Effector CD4-positive, alpha-beta T cell (primary cell): Measurements from ENCODE around the gene DIS3.
"Not testable (repeated sequence)": the region's sequence is repeated elsewhere in the genome, so short reads cannot be mapped to it uniquely, and the experiment has no call there.

Source experiments
- DNase-seq: peaks from one replicate; pipeline ENCODE4 v3.0.0-alpha.2; 2020
- total RNA-seq: gene quantifications from one replicate; lab custom pipeline; 2026; lab: John Stamatoyannopoulos, UW

Gene DIS3, protein sequence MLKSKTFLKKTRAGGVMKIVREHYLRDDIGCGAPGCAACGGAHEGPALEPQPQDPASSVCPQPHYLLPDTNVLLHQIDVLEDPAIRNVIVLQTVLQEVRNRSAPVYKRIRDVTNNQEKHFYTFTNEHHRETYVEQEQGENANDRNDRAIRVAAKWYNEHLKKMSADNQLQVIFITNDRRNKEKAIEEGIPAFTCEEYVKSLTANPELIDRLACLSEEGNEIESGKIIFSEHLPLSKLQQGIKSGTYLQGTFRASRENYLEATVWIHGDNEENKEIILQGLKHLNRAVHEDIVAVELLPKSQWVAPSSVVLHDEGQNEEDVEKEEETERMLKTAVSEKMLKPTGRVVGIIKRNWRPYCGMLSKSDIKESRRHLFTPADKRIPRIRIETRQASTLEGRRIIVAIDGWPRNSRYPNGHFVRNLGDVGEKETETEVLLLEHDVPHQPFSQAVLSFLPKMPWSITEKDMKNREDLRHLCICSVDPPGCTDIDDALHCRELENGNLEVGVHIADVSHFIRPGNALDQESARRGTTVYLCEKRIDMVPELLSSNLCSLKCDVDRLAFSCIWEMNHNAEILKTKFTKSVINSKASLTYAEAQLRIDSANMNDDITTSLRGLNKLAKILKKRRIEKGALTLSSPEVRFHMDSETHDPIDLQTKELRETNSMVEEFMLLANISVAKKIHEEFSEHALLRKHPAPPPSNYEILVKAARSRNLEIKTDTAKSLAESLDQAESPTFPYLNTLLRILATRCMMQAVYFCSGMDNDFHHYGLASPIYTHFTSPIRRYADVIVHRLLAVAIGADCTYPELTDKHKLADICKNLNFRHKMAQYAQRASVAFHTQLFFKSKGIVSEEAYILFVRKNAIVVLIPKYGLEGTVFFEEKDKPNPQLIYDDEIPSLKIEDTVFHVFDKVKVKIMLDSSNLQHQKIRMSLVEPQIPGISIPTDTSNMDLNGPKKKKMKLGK
- total RNA-seq, result 149 reads per million, percentile 89 among the genes with 10 or more reads in this experiment

DNA sequence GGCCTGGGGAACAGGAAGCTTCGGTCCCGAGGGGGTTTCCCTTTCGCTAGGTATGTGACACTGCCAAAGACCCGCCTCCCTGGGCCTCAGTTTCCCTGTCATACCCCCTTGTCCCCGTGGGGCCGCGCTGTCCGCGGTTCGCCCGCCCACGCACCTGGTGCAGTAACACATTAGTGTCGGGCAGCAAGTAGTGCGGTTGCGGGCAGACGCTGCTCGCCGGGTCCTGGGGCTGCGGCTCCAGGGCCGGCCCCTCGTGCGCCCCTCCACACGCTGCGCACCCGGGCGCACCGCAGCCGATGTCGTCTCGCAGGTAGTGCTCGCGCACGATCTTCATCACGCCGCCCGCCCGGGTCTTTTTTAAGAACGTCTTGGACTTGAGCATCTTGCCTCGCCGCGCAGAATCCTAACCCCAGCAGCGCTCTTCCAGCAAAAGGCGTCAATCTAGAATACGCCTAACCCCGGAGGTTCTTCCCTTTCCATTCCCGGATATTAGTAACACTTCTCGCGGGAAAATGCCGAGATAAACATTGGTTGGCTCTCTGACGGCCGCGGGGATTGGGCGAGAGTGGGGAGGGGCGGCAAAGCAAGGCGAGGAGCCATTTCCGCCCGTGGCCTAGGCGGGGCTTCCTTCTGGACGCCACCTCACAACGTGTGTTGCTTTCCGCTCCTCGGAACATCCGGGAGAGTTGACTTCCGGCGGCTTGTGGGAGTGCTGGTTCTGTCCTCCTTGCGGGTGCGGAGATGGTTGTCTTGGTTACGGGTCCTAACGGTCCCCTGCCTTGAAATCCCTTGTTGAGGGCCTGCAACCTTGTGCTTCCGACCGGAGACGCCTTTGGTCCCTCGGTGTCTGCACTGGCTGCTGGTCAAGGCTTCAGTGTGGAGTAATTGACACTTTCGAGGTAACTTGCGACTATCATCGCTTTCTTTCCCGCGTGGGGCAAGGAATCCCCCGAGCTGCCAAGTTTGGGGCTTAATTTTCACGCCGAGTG, at the start of gene DIS3, which contains the start of gene PIBF1:
TSS of gene DIS3 (minus strand) at position 450 of the 989 bp plus-strand sequence. CDS start at position 382, 68 bp downstream.
TSS of gene PIBF1 (plus strand) at position 683 of the 989 bp plus-strand sequence. CDS start 1,337 bp downstream, outside the sequence.
- peak; percentile 95 for DNase-seq

DNA sequence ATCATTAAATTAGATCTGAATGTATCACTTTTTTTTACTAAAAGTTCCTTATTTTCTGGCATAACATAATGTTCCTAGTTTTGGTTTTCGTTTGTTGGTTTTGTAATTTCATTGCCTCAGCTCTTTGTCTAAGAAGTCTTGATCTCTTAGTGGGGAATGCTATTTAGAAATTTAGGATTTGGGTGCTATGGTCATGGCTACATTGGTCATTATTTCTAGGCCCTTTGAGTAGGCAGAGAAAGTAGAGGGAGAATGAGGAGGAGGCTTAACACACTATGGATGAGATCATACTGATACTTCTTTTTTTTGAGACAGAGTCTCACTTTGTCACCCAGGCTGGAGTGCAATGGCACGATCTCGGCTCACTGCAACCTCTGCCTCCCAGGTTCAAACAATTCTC, 42.0 kb upstream of the DIS3 start:
- no peak for DNase-seq

DNA sequence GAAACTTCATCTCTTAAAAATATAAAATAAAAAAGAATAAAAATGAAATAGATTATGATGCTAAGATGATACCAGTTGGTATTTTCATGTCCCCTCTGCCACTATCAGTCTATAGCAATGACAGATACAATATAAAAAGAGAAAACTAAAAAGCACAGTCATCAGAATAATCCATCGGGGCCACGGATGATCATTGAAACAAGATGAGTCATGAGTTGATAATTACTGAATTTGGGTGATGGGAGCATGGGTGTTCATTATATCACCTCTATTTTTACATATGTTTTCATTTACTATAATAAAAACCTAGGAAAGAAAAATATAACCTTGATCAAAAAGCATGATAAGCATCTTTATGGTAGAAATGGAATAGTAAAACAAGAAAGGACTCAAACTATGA, 41.4 kb upstream of the DIS3 start:
- DNase-seq, result no peak

DNA sequence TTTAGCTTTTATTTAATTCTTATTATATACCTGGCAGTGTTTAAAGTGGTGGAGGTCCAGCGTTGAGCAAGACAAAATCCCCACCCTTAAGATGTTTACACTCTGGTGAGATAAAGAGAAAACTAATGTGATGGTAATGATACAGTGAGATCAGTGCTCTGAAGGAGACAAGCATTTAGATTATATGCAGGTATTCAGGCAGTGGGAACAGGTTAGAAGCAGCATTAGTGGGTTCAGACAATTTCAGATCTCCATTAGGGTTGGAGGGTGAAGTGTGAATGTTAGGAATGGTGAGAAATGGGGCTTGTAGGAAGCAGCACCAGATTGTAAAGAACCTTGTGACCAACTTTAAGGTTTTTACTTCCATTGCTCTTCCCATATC, 39.2 kb upstream of the DIS3 start:
- no peak for DNase-seq

DNA sequence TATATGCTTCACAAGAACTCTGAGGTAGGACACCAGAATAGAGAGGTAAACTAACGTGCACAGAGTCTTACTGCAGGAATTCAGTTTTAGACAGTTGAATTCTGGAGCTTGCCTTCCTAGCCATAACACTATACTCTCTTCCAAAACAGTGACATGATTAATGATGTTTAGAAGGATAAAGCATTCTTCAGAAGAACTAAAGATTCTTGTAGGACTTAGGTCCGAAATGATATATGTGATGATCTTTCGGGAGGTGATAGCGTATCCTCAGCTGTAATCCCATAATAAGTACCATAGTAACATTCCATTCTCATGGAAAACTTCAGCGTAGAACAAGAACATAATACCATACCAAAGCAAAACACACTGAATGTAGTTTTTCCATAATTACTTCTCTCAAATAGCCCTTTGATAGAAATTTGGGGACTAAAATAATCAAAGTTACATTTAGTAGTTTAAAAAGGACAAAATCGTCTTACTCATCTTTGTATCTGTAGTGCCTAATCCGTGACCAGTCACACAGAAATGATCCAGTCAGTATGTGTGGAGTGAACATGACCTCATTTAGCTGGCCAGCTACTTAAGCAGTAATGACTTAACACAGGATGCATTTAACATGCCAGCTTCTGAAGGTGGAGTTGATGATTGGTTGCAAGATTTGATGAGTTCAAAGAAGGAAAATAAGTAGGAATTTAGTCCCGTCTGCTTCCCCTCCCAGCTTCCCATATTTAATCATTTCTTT, 38.6 kb upstream of the DIS3 start:
- no peak for DNase-seq

DNA sequence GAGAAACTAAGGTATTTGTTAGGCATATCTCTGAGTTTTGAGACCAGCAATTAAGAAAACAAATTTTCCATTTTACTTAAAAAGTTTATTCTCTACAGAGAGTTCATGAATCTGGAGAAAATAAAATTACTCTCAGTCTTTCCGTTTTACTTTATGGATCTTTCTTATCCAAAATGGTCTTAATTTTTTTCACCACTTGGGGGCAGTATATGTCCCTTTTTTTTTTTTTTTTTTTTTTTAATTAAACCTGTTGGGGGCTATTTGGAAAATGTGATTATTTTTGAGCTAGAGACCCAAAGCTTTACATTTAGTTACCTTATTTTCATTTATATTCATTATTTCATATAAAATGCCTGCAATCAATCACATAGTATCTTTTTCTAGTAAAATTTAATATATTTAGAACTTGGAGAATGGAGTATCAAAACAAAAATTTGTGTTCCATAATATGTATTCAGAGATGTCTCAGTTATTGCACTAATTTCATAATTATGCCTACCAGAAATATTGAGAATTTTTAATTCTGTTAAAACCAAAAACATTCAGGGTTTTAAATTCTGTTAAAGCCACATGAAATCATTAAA, 27.3 kb upstream of the DIS3 start:
- DNase-seq, result no peak

DNA sequence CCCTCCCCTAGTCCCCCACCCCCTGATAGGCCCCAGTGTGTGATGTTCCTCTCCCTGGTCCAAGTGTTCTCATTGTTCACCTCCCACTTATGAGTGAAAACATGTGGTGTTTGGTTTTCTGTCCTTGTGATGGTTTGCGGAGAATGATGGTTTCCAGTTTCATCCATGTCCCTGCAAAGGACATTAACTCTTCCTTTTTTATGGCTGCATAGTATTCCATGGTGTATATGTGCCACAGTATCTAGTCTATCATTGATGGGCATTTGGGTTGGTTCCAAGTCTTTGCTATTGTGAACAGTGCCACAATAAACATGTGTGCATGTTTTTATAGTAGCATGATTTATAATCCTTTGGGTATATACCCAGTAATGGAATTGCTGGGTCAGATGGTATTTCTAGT, 24.8 kb upstream of the DIS3 start:
- not testable (repeated sequence) for DNase-seq

DNA sequence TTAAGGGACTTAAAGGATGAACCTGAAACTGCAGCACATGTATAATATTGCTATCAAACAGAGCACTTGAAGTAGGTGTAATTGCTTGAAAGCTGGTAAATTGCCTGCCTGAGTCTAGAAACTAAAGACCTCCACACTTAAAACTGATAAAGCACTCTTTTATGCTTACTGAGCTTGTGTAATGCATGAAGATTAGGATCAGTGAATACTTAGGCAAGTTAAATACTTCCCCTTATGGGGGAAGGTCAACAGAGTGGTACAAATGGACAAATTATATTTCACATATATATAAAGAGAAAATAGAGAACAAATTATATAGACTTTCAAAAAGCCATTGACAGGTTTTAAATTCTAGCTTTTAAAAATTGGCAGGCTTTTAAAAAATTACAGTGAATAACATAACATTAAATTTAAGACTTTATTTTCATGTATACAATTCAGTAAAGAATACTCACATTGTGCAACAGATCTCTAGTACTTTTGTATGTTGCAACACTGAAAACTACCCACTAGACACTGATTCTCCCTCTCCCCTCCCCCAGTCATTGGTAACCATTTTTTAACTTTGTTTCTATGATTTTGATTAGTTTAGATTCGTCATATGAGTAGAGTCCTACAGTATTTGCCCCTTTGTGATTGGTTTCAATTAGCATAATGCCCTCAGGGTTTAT, 24.1 kb upstream of the DIS3 start:
- no peak for DNase-seq

DNA sequence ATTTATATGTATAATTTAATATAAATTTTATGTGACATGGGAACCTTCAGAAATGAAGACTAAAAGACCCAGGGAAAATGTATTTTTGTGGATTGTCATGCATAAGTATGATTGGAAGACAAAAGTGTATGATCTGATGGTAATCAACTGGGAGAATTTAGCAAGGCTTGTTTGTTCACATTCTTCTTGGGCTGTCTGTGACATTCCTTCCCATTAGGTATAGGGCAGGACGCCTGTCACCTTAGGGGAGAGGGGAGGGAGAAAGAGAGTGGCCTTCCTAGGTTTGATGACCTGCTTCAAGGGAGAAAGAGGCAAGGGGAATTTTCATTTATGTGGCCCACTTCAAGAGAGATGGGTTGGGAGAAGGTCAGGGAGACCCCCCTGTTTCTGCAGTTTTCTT, 22.6 kb upstream of the DIS3 start:
- no peak for DNase-seq

DNA sequence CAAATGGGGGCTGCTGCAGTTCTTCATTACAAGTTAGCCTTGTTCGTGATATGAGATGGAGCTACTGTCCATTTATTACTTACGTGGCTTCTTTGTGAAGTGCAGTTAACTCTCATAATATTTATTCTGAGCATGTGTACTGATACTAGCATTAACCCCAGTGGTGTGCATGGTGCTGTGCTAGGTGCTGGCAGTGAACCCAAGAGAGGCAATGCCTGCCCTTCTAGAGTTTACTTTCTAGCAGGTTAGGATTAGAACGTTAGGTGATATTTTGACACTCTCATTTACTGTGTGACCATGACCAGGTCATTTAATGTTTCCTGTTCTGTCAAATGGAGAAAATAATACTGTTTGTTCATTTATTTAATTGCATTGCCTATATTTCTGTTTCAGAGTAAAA, 17.1 kb upstream of the DIS3 start:
- no peak for DNase-seq

DNA sequence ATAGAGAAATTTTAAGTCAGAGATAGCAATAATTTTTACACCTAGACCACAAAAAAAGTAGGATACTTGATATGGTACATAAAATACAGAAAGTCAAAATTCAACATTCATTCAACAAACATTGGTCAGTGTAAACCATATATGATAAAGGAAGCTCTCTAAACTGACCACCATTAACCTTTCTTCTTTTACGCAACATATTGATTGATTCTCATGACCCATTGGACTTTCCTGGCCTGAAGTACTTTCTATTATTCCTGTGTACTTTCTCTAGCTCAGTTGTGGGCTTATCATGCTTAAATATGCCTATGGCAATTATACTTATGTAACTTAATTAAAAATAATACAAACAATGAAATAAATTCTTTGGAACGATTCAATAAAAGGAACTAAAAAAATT, 10.9 kb upstream of the DIS3 start:
- DNase-seq, result no peak

DNA sequence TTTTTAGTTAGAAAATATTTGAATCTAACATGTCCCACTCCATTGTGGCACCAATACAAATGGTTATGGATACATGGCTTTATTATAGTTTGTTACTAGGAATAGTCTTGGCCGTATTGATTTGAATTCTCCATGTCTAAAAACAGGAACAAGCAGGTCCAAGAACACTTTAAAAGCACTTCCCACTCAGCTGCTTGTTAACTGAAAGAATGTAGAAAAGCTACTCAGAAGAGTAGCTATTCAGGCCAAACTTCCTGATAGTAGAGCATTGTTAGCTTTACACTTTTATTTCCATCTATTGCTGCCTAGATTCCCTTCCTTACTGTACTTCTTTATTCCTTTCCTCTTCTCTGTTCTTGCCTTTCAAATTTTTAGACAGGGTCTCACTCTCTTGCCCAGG, 7.1 kb upstream of the DIS3 start:
- no peak for DNase-seq

DNA sequence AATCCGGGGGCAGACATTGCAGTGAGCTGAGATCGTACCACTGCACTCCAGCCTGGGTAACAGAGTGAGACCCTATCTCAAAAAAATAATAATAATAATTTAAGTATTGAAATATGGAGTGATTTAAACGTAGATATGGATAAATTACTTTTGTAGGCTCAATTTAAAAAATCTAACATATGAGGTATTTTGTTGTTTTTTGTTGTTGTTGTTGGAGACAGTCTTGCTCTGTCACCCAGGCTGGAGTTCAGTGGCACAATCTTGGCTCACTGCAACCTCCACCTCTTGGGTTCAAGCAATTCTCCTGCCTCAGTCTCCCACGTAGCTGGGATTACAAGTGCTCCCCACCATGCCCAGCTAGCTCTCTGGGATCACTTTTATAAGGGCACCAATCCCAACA, 3.0 kb upstream of the DIS3 start:
- not testable (repeated sequence) for DNase-seq

DNA sequence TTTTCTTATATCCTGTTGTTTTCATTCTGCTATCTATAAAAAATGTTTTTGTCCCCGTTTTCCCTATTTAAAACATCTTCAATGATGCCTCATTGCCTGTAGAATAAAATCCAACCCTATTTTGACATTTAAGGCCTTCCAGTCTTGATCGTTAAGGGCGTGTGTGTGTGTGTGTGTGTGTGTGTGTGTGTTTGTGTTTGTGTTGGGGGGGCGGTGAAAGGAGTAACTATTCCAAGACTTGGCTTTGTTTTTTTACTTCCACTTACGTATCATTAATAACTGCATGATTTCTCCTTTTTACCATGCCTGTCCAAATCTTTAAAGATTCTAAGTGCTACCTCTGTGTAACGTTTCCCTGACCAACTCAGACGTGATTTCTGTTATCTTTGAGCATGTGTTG, 1.0 kb upstream of the DIS3 start:
- no peak for DNase-seq

DNA sequence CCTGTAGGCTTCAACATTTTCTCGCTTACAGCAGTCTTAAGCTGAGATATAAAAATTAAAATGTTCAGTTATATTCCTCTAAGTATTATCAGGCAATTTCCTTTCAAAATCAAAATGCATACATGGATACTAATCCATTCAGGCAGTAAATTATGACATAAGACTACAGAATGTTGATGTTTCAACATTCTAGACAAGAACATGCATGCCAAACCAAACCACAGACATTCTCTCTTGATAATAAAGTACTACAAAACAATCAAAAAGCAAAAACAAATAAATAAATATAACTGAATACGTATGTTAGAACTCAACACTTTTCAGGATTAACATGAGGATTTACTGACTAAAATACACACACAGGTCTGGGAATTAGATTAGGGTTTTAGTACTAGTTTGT, 7.7 kb downstream of the DIS3 start:
- DNase-seq, result no peak

DNA sequence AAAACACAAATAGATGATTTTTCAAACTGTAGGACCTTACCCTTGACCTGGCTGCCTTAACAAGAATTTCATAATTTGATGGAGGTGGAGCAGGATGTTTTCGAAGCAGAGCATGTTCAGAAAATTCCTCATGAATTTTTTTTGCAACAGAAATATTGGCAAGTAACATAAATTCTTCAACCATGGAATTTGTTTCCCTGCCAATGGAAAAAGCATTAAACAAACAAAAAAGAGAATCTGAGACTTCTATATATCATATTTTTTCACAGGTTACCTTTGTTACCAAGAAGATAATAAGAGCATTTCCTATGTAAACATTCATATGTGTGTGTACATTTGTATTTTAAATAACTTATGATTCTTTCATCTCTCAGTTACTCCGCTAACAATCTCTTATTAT, 18.3 kb downstream of the DIS3 start:
- DNase-seq, result no peak

DNA sequence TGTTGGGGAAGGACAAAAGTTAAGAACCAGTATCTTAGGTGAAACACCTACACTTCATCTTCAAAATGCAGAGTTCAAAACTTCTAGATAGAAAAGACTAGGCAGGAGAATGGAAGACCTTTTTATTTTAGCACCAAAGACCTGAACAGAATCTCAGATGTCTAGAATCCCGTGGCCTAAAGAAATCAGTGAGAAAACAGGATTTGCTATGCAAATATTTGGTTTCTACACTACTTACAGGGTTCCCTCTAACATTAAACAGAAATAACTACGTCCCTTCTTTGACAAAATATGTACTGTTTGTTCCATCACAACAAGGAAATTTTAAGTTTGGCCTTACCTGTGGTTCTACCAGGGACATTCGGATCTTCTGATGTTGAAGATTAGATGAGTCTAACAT, 21.5 kb downstream of the DIS3 start:
- DNase-seq, result no peak

DNA sequence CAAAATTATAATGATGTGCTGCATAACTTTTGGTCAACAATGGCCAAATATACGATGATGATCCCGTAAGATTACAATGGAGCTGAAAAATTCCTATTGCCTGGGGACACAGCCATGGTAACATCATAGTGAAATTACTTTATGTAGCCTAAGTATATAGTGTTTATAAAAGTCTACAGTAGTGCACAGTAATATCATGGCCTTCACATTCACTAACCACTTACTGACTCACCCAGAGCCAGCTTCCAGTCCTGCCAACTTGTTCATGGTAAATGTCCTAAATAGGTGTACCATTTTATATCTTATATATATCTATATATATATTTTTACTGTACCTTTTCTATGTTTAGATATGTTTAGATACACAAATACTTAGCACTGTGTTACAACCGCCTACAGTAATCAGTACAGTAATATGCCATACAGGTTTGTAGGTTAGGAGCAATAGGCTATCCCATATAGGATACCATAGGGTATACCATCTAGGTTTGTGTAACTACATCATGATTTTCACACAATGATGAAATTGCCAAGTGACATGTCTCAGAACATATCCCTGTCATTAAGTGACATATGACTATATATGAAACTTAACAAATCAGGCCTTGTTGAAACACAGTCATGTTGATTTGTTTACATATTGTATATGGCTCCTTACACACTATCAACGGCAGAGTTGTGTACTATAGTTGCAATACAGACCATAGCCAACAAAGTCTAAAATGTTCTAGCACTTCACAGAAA, 23.7 kb downstream of the DIS3 start:
- DNase-seq, result no peak

DNA sequence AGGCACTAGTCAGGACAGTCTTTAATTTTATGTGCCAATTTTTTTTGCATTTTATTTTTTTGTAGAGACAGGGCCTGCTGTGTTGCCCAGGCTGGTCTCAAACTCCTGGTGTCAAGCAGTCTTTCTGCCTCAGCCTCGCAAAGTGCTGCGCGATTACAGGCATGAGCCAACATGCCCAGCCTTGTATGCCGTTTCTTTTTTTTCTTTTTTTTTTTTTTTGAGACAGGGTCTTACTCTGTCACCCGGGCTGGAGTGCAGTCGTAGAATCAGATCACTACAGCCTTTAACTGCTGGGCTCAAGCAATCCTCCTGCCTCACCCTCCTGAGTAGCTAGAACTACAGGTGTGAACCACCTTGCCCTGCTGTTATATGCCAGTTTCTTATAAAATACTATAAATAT, 27.6 kb downstream of the DIS3 start:
- no peak for DNase-seq

DNA sequence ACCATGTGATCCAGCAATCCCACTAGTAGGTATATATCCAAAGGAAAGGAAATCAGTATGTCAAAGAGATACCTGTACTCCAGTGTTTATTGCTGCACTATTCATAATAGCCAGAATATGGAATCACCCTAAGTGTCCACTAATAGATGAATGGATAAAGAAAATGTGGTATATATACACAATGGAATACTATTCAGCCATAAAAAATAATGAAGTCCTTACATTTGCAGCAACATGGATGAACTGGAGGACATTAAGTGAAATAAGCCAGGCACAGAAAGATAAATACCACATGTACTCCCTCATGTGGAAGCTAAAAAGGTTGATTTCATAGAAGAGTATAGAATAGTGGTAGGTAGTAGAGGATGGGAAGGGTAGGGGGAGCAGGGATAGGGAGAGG, 30.5 kb downstream of the DIS3 start:
- DNase-seq, result no peak
